ENCODE results near the gene FGD5.

DNA sequence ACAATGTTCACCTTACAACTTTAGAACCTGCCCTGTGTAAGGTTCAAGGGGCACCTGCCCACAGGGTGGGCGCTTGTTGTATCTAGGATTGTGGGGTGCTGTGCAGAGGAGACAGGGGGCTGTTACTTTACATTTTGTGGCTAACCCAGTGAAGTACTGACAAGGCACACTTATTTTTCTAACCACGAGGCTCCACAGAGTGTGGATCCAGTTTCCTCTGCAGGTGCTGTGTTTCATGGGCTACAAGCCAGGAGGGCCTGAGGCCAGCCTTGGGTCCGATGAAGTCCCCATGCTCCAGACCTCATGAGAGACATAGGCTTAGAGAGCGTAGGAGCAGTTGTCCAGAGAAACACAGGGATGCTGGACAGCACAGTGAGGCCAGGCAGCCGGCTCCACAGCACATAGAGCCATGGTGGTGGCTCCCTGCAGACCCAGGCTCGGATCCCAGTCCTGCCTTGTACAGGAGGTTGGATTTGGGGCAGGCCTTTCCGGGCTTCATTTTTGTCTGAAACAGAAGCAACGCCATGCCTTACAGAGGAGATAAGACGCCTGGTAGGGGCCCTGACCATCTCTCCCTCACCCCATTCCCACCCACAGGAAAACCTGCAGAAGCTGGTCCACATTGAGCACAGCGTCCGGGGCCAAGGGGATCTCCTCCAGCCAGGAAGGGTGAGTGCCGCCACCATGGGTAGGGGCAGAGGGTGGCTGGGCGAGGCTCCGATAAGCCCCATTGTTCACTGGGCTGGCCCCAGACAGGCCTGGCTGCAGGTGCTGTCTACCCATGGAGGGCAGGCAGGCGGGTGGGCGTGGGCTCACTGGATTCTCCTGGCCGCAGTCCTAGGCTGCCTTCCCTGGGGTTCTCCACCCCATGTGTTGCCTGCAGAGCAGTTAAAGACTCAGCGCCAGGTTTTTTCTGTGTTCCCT lies 88.5 kb downstream of the FGD5 start:
- TF ChIP-seq, protein P1, sequence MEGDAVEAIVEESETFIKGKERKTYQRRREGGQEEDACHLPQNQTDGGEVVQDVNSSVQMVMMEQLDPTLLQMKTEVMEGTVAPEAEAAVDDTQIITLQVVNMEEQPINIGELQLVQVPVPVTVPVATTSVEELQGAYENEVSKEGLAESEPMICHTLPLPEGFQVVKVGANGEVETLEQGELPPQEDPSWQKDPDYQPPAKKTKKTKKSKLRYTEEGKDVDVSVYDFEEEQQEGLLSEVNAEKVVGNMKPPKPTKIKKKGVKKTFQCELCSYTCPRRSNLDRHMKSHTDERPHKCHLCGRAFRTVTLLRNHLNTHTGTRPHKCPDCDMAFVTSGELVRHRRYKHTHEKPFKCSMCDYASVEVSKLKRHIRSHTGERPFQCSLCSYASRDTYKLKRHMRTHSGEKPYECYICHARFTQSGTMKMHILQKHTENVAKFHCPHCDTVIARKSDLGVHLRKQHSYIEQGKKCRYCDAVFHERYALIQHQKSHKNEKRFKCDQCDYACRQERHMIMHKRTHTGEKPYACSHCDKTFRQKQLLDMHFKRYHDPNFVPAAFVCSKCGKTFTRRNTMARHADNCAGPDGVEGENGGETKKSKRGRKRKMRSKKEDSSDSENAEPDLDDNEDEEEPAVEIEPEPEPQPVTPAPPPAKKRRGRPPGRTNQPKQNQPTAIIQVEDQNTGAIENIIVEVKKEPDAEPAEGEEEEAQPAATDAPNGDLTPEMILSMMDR (IDR thresholded peaks at IDR 0.05; ENCODE audit: low read depth, low read length) = no peak
- no peak for TF ChIP-seq POLR2A (IDR thresholded peaks at IDR 0.05; ENCODE audit: extremely low read depth, insufficient read length)
